NCI-H1436 (cell line): ENCODE measurements around the gene FHIT.
"Not testable (repeated sequence)": the region's sequence is repeated elsewhere in the genome, so short reads cannot be mapped to it uniquely, and the experiment has no call there.

Experiments
- DNase-seq: peaks from one replicate; lab custom pipeline; 2025; lab: John Stamatoyannopoulos, UW

Gene FHIT

DNA sequence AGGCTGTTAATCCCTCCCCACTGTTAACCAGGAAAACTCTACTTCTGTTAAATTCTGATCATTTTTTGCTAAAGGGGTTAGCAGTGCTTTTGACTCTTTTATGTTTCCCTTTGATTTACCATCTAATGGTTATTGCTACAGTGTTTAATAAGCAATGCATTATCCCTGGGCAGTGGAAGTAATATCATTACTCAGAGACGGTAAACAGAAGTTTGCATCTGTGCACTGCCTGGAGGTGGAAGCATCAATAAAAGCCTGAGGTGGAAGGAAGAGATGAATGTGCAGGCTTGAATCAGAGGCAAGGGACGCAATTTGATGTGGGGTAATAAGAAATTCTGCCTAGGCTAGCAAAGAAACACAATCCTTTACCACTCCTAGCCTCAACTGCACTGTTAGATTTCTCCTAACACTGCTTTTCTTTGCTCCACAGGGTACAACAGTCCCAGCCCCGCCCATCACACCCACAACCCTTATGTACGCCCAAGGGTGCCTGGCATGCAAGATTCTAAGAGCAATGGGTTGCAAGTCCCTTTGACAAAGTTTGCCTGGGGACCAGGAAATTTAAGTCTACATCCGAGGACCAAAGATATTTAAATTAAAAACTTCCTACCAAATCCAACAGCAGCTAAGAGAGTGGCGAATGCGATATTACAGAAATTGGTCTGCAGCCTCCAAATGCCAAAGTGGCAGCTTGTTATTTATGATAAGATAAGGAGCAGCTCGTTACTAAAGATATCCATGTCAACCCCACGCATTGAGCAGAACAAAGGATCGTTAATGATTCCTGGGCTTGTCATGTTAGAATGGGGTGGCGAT, 261.4 kb downstream of the FHIT start:
- no peak for DNase-seq

DNA sequence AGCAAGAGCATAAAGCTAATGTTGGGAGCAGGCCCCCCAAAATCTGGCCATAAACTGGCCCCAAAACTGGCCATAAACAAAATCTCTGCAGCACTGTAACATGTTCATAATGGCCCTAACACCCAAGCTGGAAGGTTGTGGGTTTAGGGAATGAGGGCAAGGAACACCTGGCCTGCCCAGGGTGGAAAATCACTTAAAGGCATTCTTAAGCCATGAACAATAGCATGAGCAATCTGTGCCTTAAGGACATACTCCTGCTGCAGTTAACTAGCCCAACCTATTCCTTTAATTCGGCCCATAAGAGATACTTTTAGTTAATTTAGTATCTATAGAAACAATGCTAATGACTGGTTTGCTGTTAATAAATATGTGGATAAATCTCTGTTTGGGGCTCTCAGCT, 264.1 kb downstream of the FHIT start:
- DNase-seq, result not testable (repeated sequence)

DNA sequence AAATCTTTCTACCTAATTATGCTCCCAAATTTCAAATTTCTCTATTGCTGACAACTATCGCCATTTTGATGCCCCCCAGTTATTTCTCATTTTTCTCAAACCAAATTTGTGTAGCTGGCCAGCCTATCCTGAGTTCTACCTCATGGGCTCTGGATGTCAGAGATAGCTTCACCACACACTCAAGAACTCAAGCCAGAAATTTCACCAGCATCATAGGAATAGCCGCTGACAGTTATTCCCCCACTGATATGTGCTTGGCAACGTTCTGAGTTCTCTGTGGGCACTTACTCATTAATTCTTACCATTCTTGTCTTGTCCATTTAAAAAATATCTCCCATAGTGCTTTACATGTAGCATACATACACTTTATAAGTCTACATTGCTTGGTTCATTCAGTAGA, 264.7 kb downstream of the FHIT start:
- DNase-seq, result no peak

DNA sequence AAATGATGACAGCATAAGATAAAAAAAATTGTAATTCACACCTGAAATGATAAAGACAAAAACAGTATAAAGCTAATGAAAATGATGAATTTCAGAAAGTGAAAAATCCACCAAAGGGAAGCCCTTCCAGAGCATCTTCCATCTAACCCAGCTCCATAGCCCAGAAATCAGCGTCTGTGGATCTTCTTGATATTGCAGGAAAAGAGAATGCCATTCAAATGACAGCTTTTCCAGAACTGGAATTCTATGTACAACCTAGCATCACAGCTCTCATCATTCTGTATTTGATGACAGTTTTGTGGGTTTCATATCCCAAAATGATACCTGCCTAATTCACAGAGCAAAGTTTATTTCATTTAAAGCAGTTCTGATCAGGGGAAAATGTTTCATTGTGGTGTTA, 267.3 kb downstream of the FHIT start:
- DNase-seq, result no peak

DNA sequence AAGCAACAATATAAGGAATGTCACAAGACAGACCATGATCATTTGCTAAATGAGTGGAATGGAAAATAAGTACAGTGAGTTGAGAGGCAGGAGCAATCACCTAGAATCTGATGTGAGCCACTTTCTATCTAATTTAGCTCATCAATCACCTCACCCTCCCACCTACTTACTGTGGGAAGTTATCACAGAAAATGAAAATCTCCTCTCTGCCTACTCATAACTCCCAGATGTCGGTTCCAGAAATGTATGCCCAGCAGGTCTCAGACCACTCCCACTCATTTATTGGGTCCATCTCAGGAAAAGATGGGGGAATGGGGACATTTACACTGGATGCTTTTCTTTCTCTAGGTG, 270.9 kb downstream of the FHIT start:
- no peak for DNase-seq

DNA sequence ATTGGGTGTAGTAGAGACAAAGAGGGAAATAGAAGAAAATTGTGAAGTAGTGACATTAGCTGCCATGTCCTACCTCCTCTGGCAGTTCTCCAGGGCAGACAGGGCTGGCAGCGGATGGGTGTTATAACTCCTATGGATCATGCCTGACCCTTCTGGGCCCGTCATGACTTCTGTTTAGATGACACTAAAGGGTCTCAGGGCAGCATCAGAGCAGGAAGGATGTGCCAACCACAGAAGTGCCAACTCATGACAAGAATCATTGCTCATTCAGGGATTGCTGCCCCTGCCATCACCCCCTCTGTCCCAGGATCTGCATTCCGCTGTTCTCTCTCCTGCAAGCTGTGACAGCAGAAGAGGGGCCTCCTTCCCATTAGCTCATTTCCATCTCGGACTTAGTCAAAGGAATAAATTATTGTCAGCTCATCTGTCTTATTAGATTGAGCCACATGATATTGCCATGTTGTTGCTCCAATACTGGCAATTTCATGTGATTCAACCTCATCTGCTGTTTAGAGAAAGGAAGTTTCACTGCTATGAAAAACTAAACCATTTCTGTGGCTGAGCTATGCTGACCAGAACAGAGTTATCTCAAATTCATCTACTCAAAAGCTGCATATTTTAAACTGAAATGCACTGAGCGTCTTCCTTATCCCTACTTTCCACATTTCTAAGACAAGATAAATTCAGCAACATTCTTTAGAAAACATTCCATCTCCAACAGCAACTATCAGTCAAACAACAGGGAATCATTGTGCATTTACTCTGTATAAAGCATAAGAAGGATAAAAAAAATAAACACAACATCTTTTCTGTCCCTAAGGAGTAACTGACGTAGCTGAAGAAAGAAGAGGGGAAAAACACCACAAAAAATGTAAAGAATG, 271.6 kb downstream of the FHIT start:
- no peak for DNase-seq

DNA sequence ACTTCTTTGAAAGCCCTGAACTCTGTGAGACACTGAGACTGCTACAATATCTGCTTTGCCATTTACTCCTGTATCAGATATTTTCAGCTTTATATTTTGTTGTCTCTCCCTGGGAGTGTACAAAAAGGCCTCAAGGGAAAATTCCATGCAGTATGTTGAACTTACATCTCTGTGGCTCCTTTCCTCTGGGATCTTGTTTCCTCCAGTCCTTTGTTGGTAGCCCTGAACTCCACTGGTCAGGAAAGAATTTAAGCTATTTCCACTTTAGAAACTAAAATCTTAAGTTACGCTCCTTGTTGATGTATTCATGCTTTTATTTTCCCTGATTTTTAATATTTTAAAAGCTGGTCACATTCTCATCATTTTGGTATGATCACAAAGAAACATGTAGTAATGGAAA, 277.9 kb downstream of the FHIT start:
- no peak for DNase-seq

DNA sequence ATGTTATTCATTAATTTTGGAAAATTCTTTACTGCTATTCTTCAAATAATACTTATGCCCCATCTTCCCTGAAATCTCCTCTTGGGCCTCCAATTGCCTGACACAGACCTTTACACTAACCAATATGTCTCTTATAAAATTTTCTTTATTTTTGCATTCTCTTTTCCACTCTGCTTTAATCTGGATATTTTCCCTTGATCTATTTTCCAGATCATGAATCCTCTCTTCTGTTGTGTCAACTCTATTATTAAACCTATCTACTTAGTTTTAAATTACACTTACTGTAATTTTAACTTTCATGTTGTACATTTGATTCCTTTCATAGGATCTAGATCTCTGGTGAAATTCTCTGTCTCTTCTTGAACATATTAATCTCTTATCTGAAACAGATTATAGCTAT, 278.7 kb downstream of the FHIT start:
- no peak for DNase-seq

DNA sequence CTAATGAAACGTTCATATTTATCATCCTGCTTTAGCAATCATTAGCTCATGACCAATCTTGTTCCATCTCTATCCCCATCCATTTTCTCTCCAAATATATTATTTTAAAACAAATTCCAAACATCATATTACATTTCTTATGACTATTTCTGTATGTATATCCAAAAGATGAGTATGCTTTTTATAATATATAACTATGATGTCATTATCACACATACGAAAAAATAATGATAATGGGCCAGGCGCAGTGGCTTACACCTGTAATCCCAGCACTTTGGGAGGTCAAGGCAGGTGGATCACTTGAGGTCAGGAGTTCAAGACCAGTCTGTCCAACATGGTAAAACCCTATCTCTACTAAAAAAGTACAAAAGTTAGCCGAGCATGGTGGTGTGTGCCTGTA, 280.4 kb downstream of the FHIT start:
- no peak for DNase-seq

DNA sequence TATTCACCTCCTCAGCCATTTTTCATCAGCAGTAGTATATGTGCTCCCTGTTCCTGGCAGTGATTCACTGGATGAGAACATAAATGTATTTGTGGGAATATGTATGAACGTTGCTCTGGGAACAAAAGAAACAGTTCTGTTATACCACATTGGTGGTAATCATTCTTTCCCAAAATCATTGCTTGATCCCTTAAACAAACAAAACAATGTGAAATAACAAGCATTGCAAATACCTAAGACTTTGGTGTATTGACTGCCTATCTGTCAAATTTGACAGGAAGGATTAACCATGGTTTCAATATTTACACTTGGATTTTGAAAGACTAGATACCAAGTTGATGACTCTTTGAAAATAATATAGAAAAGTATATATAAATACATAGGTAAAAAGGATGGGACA, 284.1 kb downstream of the FHIT start:
- DNase-seq, result no peak

DNA sequence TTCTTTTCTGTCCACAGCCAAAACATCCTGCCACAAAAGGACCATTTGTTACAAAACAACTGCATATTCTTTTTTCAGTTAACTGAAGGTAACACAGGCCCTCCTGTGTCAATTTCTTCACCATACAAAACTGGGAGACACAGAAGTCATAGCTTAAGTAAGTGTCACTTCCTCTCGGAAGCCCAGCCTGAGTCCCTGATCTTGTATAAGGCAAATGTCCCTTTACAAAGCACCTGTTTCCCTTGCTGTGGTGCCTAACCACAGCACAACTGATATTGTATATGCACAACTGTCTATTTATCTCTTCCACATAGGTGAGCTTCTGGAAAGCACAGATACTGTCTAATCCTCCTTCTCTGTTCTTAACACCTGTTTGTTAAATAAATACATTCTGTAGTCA, 293.7 kb downstream of the FHIT start:
- no peak for DNase-seq

DNA sequence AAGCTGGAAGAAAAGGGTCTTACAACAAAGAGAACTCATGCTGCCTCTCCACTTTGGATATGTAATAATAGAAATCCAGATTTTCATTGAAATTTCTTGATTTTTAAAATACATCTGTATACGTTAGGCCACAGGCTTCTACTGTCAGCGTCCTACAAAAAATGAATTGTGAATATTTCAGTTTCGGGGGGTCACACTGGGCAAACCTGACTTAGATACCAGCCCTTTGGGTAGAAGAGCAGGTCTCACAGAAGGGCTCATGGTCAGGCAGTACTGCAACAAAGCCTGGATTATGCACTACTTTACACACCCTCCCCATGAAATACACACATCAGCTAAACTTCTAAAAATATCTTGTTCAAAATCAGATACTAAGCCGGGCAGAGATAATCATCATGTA, 294.5 kb downstream of the FHIT start:
- DNase-seq, result no peak

DNA sequence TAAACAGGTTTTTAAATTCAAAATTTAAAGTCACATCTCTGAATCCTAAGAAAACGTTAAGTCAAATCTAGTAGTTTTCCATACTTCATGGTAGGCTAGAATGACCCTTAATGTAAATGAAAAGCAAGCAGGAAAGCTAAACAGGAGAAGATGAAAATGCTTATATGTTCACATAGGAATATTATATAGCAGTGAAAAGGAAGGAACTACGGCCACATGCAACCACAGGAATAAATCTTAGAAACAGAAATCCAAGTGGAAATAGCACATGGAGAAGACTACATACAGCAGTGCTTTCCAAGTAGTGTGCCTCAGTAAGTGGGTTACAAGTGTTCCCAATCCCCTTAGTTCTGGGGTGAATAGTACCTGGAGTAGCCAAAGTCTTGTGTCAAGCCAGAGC, 296.2 kb downstream of the FHIT start:
- no peak for DNase-seq

DNA sequence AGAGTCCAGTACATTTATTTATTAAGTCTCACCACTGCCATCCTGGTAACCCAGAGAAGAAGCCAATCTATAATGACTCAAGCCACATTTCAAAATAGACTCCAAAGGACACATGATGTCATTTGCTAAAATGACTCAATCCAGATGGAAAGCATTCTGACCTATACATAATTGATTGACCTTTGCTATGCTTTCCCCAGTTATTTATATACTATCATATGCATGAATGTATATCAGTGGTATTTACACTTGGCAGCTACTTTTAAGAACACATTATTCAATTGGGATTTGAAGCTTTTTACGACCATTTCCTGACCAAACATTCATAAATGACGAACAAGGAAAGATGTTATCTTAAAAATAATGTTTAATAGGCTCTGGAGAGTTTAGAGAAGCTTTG, 297.2 kb downstream of the FHIT start:
- DNase-seq, result no peak

DNA sequence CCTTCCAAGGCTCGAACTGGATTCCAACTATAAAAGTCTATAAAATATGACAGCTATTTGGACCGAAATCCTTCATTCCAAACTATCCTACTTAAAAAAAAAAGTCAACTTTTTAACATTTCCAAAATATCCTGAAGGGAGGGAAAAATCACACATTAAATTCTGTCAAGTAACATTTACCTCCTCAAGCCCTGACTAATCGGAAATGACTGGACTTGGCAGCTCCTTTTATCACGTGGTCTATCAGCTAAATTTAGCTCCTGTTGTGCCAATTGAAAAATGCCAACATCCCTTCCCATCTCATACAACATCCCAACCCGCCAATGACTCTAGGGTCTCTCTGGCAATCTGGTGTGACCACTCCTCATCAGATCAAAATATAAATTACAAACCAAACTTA, 297.9 kb downstream of the FHIT start:
- no peak for DNase-seq

DNA sequence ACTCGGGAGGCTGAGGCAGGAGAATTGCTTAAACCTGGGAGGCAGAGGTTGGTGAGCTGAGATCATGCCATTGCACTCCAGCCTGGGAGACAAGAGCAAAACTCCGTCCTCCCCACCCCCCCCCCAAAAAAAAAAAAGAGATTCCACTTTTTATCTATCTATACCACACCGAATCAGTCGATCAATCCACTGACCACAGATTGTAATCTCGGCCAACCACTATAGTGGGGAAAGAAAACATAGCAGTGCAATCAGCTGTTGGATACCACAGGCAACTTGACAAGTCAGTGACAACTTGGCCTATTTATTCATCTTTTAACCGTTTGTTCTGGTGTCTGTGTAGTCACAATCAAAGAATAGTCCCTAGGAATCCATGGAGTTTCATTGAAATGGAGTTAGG, 299.2 kb downstream of the FHIT start:
- no peak for DNase-seq

DNA sequence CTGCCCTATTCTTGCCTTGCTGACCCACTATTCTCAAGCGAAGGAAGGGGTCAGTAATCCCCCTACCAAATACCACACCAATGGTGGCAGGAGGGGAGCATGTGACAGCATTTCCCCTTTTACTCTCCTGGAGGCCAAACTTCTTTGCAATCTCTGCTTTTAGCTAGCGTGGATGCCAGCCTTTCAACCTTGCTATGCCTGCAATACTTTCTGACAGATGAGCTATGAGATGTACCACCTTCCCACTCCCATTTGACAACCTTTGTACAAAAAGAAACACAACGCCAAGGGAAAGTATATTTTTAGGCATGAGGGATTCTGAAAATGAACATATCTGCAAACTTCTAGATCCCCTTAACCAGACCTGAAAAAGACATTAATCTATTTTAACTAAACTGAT, 302.1 kb downstream of the FHIT start:
- no peak for DNase-seq

DNA sequence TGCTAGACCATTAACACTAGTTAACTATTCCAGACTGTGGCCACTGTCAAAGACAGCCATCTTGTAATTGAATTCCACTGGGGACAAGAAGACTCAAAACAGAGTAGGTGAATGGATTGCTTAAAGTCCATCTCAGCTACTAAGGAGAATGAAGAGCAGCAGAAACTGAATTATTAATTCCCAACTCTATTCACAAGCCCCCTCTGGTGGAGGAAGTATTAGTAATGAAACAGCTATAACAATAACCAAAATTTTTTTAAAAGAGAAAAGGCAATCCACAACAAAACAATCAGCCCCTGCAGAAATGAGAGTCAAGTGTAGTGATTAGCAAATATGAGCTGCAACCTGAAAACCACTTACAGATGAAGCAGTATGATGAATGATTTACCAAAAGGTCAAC, 302.8 kb downstream of the FHIT start:
- DNase-seq, result no peak

DNA sequence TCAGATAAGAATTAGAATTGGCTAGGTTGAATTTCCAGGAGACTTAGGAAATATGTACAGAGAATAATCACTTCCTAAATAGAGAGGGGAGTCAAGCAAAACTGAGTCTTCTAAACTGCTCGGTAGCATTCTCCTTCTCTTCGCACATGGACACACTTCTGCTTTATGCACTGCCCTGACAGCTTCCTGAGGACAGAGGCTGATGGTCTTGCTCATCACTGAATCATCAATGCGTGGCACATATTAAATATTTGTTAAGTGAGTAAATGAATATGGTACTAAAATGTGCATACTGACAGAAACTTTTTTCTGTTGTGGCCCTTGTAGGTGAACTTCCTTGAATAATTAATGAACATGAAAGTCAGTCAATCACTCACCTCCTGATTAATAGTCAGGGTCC, 315.5 kb downstream of the FHIT start:
- DNase-seq, result no peak

DNA sequence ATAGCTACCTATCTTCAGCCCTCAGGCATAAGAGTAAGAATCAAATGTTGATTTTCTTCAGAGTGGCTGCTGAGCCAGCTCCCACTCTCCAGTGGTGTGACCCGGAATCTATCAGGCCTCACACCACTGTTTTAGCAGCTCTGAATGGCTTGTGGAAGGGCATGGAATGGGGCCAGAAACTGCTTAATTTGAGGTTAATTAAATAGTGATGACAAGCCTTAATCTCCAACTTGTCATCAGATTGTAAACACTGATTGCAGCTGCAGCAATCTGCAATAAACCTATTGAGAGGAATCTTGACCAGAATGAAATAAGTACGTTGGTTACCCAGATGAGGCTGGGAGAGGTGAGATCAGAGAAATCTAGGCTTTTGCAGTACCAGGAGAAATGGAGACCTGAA, 317.4 kb downstream of the FHIT start:
- DNase-seq, result no peak

DNA sequence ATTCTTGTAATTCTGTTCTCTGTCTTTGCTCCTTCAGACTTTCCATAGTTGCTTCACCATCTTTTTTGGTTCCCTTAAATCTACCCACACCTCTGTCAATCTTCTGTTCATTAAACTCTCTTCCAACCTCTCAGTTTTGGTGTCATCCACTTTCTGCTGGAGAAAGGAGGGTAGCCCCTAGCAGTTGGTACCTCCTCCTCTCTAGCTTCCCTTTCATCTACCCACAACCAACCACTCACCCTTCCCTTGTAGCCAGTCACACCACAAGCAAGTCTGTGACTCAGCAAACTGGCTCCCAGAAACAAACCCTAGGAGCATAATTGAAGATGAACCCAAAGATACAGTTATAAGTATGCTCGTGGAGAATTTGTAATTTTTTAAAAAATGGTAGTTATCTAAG, 318.6 kb downstream of the FHIT start:
- DNase-seq, result no peak

DNA sequence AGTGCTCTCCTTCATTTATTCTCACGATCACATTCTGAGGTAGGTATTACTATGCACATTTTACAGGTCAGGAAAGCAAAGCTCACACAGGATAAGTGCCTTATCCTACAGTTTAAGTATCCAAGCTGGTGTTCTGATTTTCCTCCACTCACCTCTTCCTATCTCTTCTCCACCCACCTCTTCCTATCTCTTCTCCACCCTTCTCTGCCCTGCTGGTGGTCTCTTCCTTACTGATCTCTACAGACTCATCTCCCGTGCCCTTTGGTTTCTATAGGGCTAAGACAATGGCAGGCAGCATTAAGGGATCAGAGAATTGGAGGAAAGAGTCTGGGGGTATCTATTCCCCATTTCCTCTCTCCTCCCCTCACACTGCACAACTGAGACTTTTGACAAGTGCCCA, 319.1 kb downstream of the FHIT start:
- DNase-seq, result no peak

DNA sequence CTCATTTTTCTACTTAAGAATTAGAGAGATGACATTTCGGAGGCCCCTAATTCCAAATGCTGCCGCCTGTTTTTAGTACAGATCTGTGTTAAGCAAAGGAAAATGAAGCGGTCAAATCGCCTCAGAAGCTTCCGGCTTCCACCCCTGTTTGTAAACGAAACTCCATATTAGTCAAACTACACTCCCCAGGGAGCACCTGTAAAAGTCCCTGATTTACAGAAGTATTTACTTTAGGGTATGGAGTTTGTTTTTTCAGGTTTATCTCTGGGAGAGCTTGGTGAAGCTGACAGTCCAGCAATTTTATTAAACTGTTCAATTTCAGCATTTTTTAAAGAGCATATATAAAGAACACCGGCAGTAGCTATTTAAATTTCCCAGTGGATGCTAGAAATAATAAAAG, 319.8 kb downstream of the FHIT start:
- DNase-seq, result no peak

DNA sequence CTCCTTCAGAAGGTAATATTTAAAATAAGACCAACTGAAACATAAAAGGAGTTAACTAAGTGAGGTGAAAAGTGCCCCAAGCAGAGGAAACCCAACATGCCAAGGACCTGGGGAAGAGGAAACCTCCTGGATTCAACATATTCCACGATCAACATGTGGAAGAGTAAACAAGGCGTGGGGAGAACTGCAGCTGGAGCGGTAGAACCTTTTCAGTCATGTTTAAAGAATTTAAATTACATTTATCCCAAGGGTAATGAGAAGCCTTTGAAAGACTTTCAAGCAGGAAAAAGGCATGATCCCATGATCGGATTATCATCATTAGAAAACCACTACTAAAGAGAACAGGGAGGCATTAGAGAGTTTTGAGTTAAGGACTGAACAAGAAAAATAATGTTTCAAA, 330.7 kb downstream of the FHIT start:
- DNase-seq, result no peak
